ENCODE results near the gene PAX3.

The PAX3 gene

DNA sequence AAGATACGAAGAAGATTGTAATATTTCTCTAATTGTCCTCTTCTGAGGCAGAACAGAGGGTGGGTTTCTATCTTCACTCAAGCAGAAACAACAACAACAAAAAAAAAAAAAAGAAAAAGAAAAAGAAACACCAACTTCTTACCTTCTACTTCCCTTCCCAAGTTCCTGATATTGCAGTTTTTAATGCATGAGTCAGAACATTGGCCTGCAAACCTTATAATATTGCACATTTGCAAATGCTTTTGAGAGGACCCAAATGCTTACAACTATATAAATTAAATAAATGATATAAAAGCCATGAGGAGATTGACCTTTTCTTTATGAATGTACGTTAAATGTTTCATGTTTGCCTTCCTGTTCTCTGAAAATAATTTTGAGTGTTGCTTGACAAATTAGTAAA is 37.3 kb downstream of the PAX3 start:
- in situ Hi-C loops (cut with MboI; ENCODE audit: low sequenced_read_pairs, unreplicated experiment) = no loop called here
- DNase-seq (ENCODE audit: low spot score) = no peak
- TF ChIP-seq, protein P1, sequence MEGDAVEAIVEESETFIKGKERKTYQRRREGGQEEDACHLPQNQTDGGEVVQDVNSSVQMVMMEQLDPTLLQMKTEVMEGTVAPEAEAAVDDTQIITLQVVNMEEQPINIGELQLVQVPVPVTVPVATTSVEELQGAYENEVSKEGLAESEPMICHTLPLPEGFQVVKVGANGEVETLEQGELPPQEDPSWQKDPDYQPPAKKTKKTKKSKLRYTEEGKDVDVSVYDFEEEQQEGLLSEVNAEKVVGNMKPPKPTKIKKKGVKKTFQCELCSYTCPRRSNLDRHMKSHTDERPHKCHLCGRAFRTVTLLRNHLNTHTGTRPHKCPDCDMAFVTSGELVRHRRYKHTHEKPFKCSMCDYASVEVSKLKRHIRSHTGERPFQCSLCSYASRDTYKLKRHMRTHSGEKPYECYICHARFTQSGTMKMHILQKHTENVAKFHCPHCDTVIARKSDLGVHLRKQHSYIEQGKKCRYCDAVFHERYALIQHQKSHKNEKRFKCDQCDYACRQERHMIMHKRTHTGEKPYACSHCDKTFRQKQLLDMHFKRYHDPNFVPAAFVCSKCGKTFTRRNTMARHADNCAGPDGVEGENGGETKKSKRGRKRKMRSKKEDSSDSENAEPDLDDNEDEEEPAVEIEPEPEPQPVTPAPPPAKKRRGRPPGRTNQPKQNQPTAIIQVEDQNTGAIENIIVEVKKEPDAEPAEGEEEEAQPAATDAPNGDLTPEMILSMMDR (IDR thresholded peaks at IDR 0.05; ENCODE audit: borderline replicate concordance, control extremely low read depth, extremely low read depth, insufficient read depth, missing control alignments) = no peak

DNA sequence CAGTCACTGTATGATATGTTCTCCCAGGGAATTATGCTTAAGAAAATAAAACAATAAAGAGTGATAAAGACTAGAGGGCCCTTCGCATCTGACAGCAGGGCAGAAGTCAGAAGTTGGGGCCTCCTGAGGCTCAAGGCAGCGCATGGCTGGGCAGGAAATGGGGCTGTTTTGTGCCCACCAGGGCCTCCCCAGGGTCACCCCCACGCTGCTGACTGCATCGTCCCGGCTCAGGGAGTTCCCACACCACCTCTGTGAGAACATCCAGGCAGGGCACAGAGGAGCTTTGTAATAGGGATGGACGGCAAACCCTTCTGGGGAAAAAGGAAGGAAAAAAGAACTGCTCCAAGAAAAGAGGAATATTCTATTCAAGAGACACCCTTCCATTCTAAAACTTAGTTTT is 41.2 kb downstream of the PAX3 start:
- DNase-seq (ENCODE audit: low spot score) = no peak
- TF ChIP-seq, protein P1 (IDR thresholded peaks at IDR 0.05; ENCODE audit: borderline replicate concordance, control extremely low read depth, extremely low read depth, insufficient read depth, missing control alignments) = no peak
- in situ Hi-C loops (cut with MboI; ENCODE audit: low sequenced_read_pairs, unreplicated experiment) = no loop called here

DNA sequence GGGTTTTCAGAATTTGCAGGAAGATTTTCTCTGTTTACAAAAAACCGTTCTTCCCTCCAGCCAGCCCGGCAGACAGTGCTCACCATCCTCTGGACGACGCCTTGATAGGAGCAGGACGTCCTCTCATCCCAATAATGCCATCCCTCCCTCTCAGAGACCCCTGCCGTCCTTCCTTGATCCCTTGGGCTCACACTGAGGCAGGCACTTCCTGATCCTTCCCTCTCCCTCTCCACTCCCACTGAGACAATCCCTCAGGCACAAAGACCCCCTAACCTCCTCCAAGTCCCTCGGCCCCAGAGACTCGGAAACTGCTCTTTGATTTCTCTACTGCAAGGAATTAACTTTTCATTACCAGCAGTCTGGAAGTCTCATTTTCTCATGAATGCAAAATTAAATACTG is 42.5 kb downstream of the PAX3 start:
- in situ Hi-C loops (cut with MboI; ENCODE audit: low sequenced_read_pairs, unreplicated experiment) = no loop called here
- DNase-seq (ENCODE audit: low spot score) = no peak
- TF ChIP-seq, protein P1 (IDR thresholded peaks at IDR 0.05; ENCODE audit: borderline replicate concordance, control extremely low read depth, extremely low read depth, insufficient read depth, missing control alignments) = no peak

DNA sequence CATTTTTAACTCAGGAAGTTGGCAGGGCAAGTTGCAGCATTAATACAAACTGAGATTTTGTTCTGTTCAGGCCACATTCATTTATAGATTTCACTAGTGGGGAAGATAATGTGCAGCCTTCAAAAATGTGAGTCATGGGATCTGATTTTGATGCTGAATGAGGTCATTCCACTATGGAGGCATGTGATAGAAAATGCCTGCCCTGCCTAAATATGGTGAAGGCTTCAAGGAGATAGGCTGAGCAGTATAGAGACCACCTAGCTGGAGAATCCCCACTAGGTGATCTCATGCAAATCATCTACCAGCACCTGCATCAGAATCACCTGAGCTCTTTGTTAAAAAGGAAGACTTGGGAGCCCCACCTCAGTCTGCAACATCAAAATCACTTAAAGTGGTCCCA is 43.7 kb downstream of the PAX3 start:
- in situ Hi-C loops (cut with MboI; ENCODE audit: low sequenced_read_pairs, unreplicated experiment) = no loop called here
- no peak for DNase-seq (ENCODE audit: low spot score)

DNA sequence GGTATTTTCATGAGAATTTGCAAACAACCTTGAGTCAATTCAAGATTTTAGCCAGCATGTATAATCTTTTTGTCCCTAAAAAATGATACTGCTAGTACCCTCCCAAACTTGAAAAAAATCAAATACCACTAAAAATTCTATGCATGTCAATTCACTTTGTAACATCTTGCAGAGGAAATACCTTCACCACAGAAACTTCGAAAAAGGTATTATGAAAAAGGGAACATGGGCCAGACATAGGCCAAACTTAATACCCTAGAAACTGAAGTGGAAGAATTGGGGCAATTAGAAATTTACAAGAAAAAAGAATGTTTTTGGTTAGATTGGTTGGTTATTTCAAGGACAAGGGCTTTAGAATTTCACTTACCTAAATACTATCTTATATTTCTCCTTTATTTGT is 48.5 kb downstream of the PAX3 start:
- no peak for DNase-seq (ENCODE audit: low spot score)
- in situ Hi-C loops (cut with MboI; ENCODE audit: low sequenced_read_pairs, unreplicated experiment) = no loop called here
- TF ChIP-seq, protein P1 (IDR thresholded peaks at IDR 0.05; ENCODE audit: borderline replicate concordance, control extremely low read depth, extremely low read depth, insufficient read depth, missing control alignments) = no peak

More for the DNA sequence above, 43.7 kb downstream of the PAX3 start:
- TF ChIP-seq, protein P1 (IDR thresholded peaks at IDR 0.05; ENCODE audit: borderline replicate concordance, control extremely low read depth, extremely low read depth, insufficient read depth, missing control alignments) = no peak

DNA sequence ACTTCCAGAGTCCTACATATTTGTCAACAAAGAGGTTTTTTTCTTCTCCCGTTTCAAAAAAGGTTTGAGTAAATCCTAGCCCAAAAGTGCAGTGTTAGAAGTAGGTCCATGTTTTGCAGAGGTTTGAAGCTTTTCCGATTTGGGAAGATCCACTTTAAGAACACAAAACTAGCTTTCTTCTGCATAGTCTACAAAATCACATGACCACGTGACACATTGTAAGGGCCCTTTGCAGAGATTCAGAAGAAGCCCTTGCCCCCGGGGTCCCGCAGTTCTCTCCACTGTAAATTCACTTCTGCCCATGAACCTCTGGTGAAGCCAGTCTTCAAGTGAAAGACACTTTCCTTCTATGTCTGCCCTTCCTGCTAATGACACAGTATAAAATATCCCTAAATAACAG is 49.4 kb downstream of the PAX3 start:
- no peak for DNase-seq (ENCODE audit: low spot score)
- TF ChIP-seq, protein P1 (IDR thresholded peaks at IDR 0.05; ENCODE audit: borderline replicate concordance, control extremely low read depth, extremely low read depth, insufficient read depth, missing control alignments) = no peak
- in situ Hi-C loops (cut with MboI; ENCODE audit: low sequenced_read_pairs, unreplicated experiment) = no loop called here

DNA sequence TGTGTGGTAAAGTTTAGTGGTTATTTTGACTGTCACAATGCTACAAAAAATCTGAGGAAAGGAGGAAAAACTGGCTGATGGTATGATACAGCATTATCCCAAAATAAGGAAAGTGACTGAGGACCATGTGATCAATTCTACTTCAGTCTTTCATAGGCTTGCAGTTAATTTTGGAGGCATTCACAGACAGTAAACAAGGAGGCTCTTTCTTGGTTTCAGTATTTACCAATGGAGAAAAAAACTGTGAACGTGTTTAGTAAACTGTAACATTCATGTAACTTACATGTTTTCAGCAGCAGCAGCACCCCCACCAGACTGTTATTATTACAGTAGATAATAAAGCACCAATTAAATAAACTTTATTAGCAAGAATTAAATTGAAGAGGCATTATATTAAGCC is 50.0 kb downstream of the PAX3 start:
- TF ChIP-seq, protein P1 (IDR thresholded peaks at IDR 0.05; ENCODE audit: borderline replicate concordance, control extremely low read depth, extremely low read depth, insufficient read depth, missing control alignments) = no peak
- no peak for DNase-seq (ENCODE audit: low spot score)
- in situ Hi-C loops (cut with MboI; ENCODE audit: low sequenced_read_pairs, unreplicated experiment) = no loop called here

All from GM13976 (cell line).